K562 (cell line): ENCODE data around the gene AQP9. TPM values are rescaled to one million over a fixed set of nuclear protein-coding genes. Genes with fewer than 3 reads are reported as not detected.
A peak's percentile ranks its signal among the peaks of the same experiment; 100 is the strongest.

Experiments
- ESRRA ChIP-seq: fragments of 450-650 bp; IDR thresholded peaks from 2 replicates; pipeline ENCODE4 v1.6.1; 2014; ENCODE audit warnings: low read depth, mild to moderate bottlenecking, moderate library complexity, borderline replicate concordance
- FOXJ2 ChIP-seq: fragments of 200-800 bp; sonication (Bioruptor generic); IDR thresholded peaks from 2 replicates; pipeline ENCODE4 v1.6.1; 2016; ENCODE audit warnings: missing genetic modification characterization, missing compliant biosample characterization
- IRF1 ChIP-seq: sonication (generic); formaldehyde crosslinking; IDR thresholded peaks from 2 replicates; pipeline ENCODE4 v1.8.0; 2022; ENCODE audit warnings: missing genetic modification reagents, mild to moderate bottlenecking, borderline replicate concordance
- KLF1 ChIP-seq: fragments of 450-650 bp; IDR thresholded peaks from 2 replicates; pipeline ENCODE4 v1.6.1; 2016; ENCODE audit warnings: missing genetic modification characterization, missing compliant biosample characterization
- MAFK ChIP-seq: IDR thresholded peaks from 2 replicates; pipeline ENCODE4 v1.6.1; 2011; ENCODE audit warnings: low read length, improper control_type of control experiment
- MCM5 ChIP-seq: fragments of 450-650 bp; IDR thresholded peaks from 2 replicates; pipeline ENCODE4 v1.6.1; 2016; ENCODE audit warnings: low read depth
- NR2C2 ChIP-seq, 2 experiments: fragments of 200-800 bp in 1 of 2; sonication (Bioruptor generic) in 1 of 2; sonication (generic) in 1 of 2; formaldehyde crosslinking in 1 of 2; IDR thresholded peaks; 2 replicates each; pipeline versions ENCODE4 v1.6.1 to v1.8.0; 2016 to 2022; ENCODE audit warnings: mild to moderate bottlenecking in 1 of 2, missing compliant biosample characterization in 1 of 2, missing genetic modification characterization in 1 of 2, missing genetic modification reagents in 1 of 2
- PHF21A ChIP-seq: fragments of 450-650 bp; IDR thresholded peaks from 2 replicates; pipeline ENCODE4 v1.6.1; 2017; ENCODE audit warnings: low read depth, borderline replicate concordance
- POLR2AphosphoS5 ChIP-seq: IDR thresholded peaks from 2 replicates; pipeline ENCODE4 v1.6.1; 2011; ENCODE audit warnings: mild to moderate bottlenecking, low read depth, low read length, moderate library complexity; ENCODE audit not compliant: control insufficient read depth, insufficient read depth
- PRPF4 ChIP-seq: fragments of 200-400 bp; formaldehyde crosslinking; IDR thresholded peaks from one replicate; pipeline ENCODE4 v1.6.1; 2017; ENCODE audit warnings: low read length, low read depth, mild to moderate bottlenecking; ENCODE audit not compliant: insufficient read depth, poor library complexity, severe bottlenecking
- RBM22 ChIP-seq: fragments of 200-400 bp; formaldehyde crosslinking; IDR thresholded peaks from 2 replicates; pipeline ENCODE4 v1.6.1; 2018; ENCODE audit warnings: low read length, low read depth; ENCODE audit not compliant: poor library complexity, severe bottlenecking
- SIX5 ChIP-seq, 2 experiments: IDR thresholded peaks; 2 replicates each; pipeline ENCODE4 v1.6.1; 2011; ENCODE audit warnings: low read length in 2 of 2, borderline replicate concordance in 1 of 2, low read depth in 1 of 2, mild to moderate bottlenecking in 1 of 2, moderate library complexity in 1 of 2; ENCODE audit not compliant: insufficient read depth in 1 of 2
- TSHZ1 ChIP-seq: fragments of 250-450 bp; sonication (Bioruptor Pico); IDR thresholded peaks from 2 replicates; pipeline ENCODE4 v1.4.0; 2020; ENCODE audit warnings: mild to moderate bottlenecking, moderate library complexity
- ZBTB43 ChIP-seq: sonication (generic); formaldehyde crosslinking; IDR thresholded peaks from 2 replicates; pipeline ENCODE4 v1.8.0; 2023; ENCODE audit warnings: mild to moderate bottlenecking, missing genetic modification reagents
- ZBTB5 ChIP-seq: fragments of 450-650 bp; IDR thresholded peaks from 2 replicates; pipeline ENCODE4 v1.6.1; 2017; ENCODE audit warnings: antibody characterized with exemption
- ZKSCAN3 ChIP-seq: fragments of 250-450 bp; sonication (Bioruptor Pico); IDR thresholded peaks from 2 replicates; pipeline ENCODE4 v1.4.0; 2020
- ZNF398 ChIP-seq: fragments of 250-450 bp; sonication (Bioruptor Pico); IDR thresholded peaks from 2 replicates; pipeline ENCODE4 v1.8.0; 2021; ENCODE audit warnings: moderate library complexity, mild to moderate bottlenecking, inconsistent platforms
- polyA plus RNA-seq, 8 experiments: library from polyadenylated mRNA; depleted of rRNA in 4 of 8; stranded (reverse) in 5 of 8; unstranded in 3 of 8; fragments of >200 nt; fragmentation: Nextera tagmentation in 2 of 8; fragmentation: Illumina TruSeq in 1 of 8; extraction: Ambion mirVana in 2 of 8; extraction: Trizol in 1 of 8; gene quantifications; 2 replicates each; pipeline versions ENCODE4 v1.2.1 to v1.2.3, GENCODE V29; 2011 to 2014; ENCODE audit warnings: inconsistent platforms in 1 of 8, missing spikeins in 1 of 8
- total RNA-seq, 7 experiments: library from RNA; depleted of rRNA in 6 of 7; stranded (reverse); fragments of >200 nt in 6 of 7; fragmentation: Illumina TruSeq in 2 of 7; extraction: Trizol in 2 of 7; gene quantifications; 2 replicates each; pipeline versions ENCODE4 v1.2.1 to v1.2.3, GENCODE V29; 2011 to 2021; ENCODE audit warnings: low replicate concordance in 1 of 7

The AQP9 gene
- total and polyA plus RNA-seq, 9 of the 15 experiments (the other 6 are each of a cell fraction or from before 2014, with no cell fraction given): 0.04 to 0.33 (median 0.07) TPM; not detected in 4

- no peak for TF ChIP-seq ZNF398
- TF ChIP-seq MAFK: no peak
- no peak for TF ChIP-seq SIX5 (IDR thresholded peaks at IDR 0.05; ENCODE audit: borderline replicate concordance in 1 of 2, insufficient read depth in 1 of 2, low read depth in 1 of 2, low read length in 2 of 2)
- TF ChIP-seq KLF1 (tag): no peak
- TF ChIP-seq MCM5: no peak
- TF ChIP-seq PRPF4: no peak
- peak; percentile 66 for TF ChIP-seq ESRRA
- TF ChIP-seq RBM22: no peak
- no peak for TF ChIP-seq NR2C2 (CRISPR knock-in tag; IDR thresholded peaks at IDR 0.05)
- peak; percentile 77; the same call in 1 of the 2 replicates for TF ChIP-seq NR2C2 (tag; IDR thresholded peaks at IDR 0.05)
- TF ChIP-seq TSHZ1 (CRISPR knock-in tag): no peak
- no peak for TF ChIP-seq POLR2AphosphoS5
- TF ChIP-seq FOXJ2 (tag): 0 out of 2 replicates have a peak, but pooled peaks have one; percentile 34
- TF ChIP-seq ZBTB43: no peak
- no peak for TF ChIP-seq ZBTB5
- no peak for TF ChIP-seq ZKSCAN3
- TF ChIP-seq PHF21A: no peak
- no peak for TF ChIP-seq IRF1 (CRISPR knock-in tag)
These were observed 51.1 kb downstream of the AQP9 start (continued) for GRCh38 chr15:58189148-58189811.
